Panc1 (cell line): ENCODE data around the gene SIVA1.

Source experiments
- POLR2AphosphoS5 ChIP-seq: IDR thresholded peaks from 2 replicates; pipeline ENCODE4 v1.6.1; 2012; ENCODE audit warnings: mild to moderate bottlenecking, low read depth, low read length, moderate library complexity
- SIN3A ChIP-seq: IDR thresholded peaks from 2 replicates; pipeline ENCODE4 v1.6.1; 2012; ENCODE audit warnings: low read depth, mild to moderate bottlenecking, low read length, moderate library complexity, borderline replicate concordance; ENCODE audit not compliant: insufficient read depth
- TF ChIP-seq, protein P1 (sequence below): fragments of 450-650 bp; IDR thresholded peaks from 2 replicates; pipeline ENCODE4 v1.5.1; 2017; ENCODE audit warnings: mild to moderate bottlenecking
- TF ChIP-seq, protein P2 (sequence below), 2 experiments: IDR thresholded peaks; 2 replicates each; pipeline ENCODE4 v1.6.1; 2011 to 2012; ENCODE audit warnings: low read depth in 2 of 2, control low read depth in 1 of 2, low read length in 1 of 2, mild to moderate bottlenecking in 1 of 2, moderate library complexity in 1 of 2; ENCODE audit not compliant: insufficient read depth in 1 of 2

DNA sequence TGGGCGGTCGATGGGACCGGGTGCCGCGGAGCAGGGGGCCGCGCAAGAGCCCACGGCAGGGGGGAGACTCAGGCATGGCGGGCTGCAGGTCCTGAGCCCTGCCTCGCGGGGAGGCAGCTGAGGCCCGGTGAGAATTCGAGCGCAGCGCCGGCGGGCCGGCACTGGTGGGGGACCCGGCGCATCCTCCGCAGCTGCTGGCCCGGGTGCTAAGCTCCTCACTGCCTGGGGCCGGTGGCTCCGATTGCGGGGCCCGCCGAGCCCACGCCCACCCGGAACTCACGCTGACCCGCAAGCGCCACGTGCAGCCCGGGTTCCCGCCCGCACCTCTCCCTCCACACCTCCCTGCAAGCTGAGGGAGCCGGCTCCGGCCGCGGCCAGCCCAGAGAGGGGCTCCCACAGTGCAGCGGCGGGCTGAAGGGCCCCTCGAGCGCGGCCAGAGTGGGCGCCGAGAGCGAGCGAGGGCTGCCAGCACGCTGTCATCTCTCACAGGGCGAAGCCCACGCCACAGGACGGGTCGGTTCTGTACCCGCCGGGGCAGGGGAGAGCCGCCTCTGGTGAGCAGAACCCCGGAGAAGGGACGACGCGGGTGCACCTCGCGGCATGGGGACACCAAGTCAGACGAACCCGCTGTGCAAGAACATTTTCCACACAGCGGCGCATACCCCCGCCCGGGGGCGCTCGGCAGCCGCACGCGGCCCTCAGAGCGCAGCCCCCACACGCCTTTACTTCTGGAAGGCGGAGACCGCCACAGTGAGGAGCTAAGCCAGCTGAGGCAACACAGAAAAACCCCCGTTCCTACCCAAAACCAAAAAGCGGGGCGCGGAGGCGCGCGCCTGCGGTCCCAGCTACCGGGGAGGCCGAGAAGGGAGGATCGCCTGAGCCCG is 1.2 kb upstream of the SIVA1 start:
- TF ChIP-seq, protein P1, sequence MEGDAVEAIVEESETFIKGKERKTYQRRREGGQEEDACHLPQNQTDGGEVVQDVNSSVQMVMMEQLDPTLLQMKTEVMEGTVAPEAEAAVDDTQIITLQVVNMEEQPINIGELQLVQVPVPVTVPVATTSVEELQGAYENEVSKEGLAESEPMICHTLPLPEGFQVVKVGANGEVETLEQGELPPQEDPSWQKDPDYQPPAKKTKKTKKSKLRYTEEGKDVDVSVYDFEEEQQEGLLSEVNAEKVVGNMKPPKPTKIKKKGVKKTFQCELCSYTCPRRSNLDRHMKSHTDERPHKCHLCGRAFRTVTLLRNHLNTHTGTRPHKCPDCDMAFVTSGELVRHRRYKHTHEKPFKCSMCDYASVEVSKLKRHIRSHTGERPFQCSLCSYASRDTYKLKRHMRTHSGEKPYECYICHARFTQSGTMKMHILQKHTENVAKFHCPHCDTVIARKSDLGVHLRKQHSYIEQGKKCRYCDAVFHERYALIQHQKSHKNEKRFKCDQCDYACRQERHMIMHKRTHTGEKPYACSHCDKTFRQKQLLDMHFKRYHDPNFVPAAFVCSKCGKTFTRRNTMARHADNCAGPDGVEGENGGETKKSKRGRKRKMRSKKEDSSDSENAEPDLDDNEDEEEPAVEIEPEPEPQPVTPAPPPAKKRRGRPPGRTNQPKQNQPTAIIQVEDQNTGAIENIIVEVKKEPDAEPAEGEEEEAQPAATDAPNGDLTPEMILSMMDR: no peak
- TF ChIP-seq, protein P2, sequence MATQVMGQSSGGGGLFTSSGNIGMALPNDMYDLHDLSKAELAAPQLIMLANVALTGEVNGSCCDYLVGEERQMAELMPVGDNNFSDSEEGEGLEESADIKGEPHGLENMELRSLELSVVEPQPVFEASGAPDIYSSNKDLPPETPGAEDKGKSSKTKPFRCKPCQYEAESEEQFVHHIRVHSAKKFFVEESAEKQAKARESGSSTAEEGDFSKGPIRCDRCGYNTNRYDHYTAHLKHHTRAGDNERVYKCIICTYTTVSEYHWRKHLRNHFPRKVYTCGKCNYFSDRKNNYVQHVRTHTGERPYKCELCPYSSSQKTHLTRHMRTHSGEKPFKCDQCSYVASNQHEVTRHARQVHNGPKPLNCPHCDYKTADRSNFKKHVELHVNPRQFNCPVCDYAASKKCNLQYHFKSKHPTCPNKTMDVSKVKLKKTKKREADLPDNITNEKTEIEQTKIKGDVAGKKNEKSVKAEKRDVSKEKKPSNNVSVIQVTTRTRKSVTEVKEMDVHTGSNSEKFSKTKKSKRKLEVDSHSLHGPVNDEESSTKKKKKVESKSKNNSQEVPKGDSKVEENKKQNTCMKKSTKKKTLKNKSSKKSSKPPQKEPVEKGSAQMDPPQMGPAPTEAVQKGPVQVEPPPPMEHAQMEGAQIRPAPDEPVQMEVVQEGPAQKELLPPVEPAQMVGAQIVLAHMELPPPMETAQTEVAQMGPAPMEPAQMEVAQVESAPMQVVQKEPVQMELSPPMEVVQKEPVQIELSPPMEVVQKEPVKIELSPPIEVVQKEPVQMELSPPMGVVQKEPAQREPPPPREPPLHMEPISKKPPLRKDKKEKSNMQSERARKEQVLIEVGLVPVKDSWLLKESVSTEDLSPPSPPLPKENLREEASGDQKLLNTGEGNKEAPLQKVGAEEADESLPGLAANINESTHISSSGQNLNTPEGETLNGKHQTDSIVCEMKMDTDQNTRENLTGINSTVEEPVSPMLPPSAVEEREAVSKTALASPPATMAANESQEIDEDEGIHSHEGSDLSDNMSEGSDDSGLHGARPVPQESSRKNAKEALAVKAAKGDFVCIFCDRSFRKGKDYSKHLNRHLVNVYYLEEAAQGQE (IDR thresholded peaks at IDR 0.05; ENCODE audit: insufficient read depth in 1 of 2, low read depth in 2 of 2, low read length in 1 of 2): no peak
- TF ChIP-seq POLR2AphosphoS5 (no peak), SIN3A (no peak)
